PC-9 (cell line): ENCODE data around the gene PGAP3. TPM values are rescaled to one million over a fixed set of nuclear protein-coding genes. Genes with fewer than 3 reads are reported as not detected.

Experiments
- BruUV-seq: library from RNA; stranded (reverse); fragments of 400-500 nt; replicated peaks from 2 replicates; lab custom pipeline; 2021; lab: Mats Ljungman, UMichigan
- CTCF ChIA-PET: fragments of 300-600 bp; sonication (Branson Sonifier 250); formaldehyde crosslinking; loops from one replicate; lab custom pipeline; 2022; ENCODE audit warnings: antibody characterized with exemption; lab: Charles Lee
- POLR2A ChIA-PET: fragments of 300-600 bp; sonication (Branson Sonifier 250); formaldehyde crosslinking; loops from one replicate; lab custom pipeline; 2022; ENCODE audit warnings: antibody characterized with exemption; ENCODE audit not compliant: unreplicated experiment; lab: Charles Lee
- DNase-seq, 2 experiments: peaks; one replicate each; pipeline versions ENCODE4 v3.0.0 to v3.0.0-alpha.2; 2015 to 2022; ENCODE audit warnings: mixed read lengths in 1 of 2
- H2AFZ ChIP-seq: fragments of 200-600 bp; sonication (generic); 2 replicates; pipeline ENCODE4 v1.8.1; 2017; ENCODE audit warnings: antibody characterized with exemption
- H3F3A ChIP-seq: fragments of 200-600 bp; sonication (generic); 2 replicates; pipeline ENCODE4 v1.8.1; 2017; ENCODE audit warnings: antibody characterized with exemption, mild to moderate bottlenecking, low read depth; ENCODE audit not compliant: insufficient read depth
- H3K27ac ChIP-seq: fragments of 200-600 bp; sonication (generic); 2 replicates; pipeline ENCODE4 v1.6.1; 2016; ENCODE audit warnings: mixed run types
- H3K27me3 ChIP-seq: fragments of 200-600 bp; sonication (generic); 2 replicates; pipeline ENCODE4 v1.6.1; 2016; ENCODE audit warnings: low read depth, mixed run types; ENCODE audit not compliant: insufficient read depth
- H3K36me3 ChIP-seq: fragments of 200-600 bp; sonication (generic); 2 replicates; pipeline ENCODE4 v1.6.1; 2016; ENCODE audit warnings: low read depth, mixed run types
- H3K4me1 ChIP-seq: fragments of 200-600 bp; sonication (generic); replicated peaks from 2 replicates; pipeline ENCODE4 v1.6.1; 2016; ENCODE audit warnings: mixed run types; ENCODE audit not compliant: insufficient read depth
- H3K4me2 ChIP-seq: fragments of 200-600 bp; sonication (generic); 2 replicates; pipeline ENCODE4 v1.6.1; 2017; ENCODE audit warnings: mixed run types
- H3K4me3 ChIP-seq: fragments of 200-600 bp; sonication (generic); 2 replicates; pipeline ENCODE4 v1.6.1; 2016; ENCODE audit warnings: mixed run types
- H3K79me2 ChIP-seq: fragments of 200-600 bp; sonication (generic); 2 replicates; pipeline ENCODE4 v1.6.1; 2017; ENCODE audit warnings: low read depth, mixed run types
- H3K9me2 ChIP-seq: fragments of 200-600 bp; sonication (generic); 2 replicates; pipeline ENCODE4 v1.8.1; 2017; ENCODE audit warnings: mild to moderate bottlenecking; ENCODE audit not compliant: insufficient read depth
- H3K9me3 ChIP-seq: fragments of 200-600 bp; sonication (generic); 2 replicates; pipeline ENCODE4 v1.8.1; 2016; ENCODE audit warnings: low read depth; ENCODE audit not compliant: insufficient read depth
- H4K20me1 ChIP-seq: fragments of 200-600 bp; sonication (generic); 2 replicates; pipeline ENCODE4 v1.8.1; 2017; ENCODE audit not compliant: insufficient read depth
- EZH2 ChIP-seq: fragments of 200-600 bp; sonication (generic); IDR thresholded peaks from 2 replicates; pipeline ENCODE4 v1.8.0; 2017; ENCODE audit warnings: antibody characterized with exemption, low read depth
- intact Hi-C: fragments of 100-400 bp; cut with micrococcal nuclease; formaldehyde crosslinking; loops from one replicate; pipeline ENCODE4 v1.10.0; 2022; ENCODE audit not compliant: unreplicated experiment
- total RNA-seq: library from RNA; stranded (reverse); gene quantifications from 2 replicates; pipeline ENCODE4 v1.2.3, GENCODE V29; 2021
- TF ChIP-seq, protein P1 (sequence below): fragments of 200-600 bp; sonication (generic); conservative IDR thresholded peaks from 2 replicates; pipeline ENCODE4 v1.6.1; 2017; ENCODE audit warnings: mixed run types, antibody characterized with exemption, mild to moderate bottlenecking, moderate library complexity

PGAP3 gene
- total RNA-seq, 1 experiment from 2014 or later = 15.0 TPM

DNA sequence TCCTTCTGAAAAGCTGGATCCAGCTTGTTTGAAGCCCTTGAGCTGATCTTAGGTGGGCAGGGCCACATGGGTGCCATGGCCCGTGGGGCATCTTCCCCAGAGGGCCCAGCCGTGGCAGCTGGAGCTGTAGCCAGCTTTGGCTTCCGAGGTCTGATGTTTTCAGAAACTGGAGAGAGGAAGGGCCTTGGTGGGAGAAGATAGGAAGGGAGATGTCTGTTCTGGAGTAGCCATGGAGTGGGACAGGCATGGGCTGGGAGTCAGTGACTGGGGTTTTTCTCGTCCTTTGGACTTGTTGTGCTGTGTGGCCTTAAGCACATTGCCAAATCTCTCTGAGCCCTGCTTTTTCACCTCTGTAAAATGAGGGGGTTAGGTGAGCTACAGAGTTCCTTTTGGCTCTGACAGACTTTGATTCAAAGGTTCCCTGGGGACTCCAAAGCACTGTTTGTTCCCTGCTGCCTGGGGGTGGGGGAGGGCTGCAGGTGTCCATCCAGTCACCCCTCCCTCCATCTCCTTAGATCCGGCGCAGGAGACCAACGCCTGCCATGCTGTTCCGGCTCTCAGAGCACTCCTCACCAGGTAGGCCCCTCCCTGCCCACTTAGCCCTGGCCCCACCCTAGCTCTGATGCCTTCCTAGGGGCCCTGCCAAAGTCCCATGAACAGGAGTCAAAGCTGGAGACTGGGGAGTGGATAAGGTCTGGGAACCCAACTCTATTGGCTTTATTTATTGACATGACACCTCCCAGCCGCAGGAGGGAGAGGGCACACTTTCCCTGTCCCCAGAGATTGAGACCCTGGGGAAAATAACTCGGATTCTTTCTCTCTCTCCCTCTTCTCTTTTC lies 59.0 kb downstream of the PGAP3 start:
- no peaks in the 10 kb centered on the region for H3K9me3 ChIP-seq
- no peak overlapping the region for H3K4me2 ChIP-seq
- H3K4me1 ChIP-seq = peaks cover 25% of the 10 kb centered on the region
- DNase-seq = no peak
- TF ChIP-seq, protein P1, sequence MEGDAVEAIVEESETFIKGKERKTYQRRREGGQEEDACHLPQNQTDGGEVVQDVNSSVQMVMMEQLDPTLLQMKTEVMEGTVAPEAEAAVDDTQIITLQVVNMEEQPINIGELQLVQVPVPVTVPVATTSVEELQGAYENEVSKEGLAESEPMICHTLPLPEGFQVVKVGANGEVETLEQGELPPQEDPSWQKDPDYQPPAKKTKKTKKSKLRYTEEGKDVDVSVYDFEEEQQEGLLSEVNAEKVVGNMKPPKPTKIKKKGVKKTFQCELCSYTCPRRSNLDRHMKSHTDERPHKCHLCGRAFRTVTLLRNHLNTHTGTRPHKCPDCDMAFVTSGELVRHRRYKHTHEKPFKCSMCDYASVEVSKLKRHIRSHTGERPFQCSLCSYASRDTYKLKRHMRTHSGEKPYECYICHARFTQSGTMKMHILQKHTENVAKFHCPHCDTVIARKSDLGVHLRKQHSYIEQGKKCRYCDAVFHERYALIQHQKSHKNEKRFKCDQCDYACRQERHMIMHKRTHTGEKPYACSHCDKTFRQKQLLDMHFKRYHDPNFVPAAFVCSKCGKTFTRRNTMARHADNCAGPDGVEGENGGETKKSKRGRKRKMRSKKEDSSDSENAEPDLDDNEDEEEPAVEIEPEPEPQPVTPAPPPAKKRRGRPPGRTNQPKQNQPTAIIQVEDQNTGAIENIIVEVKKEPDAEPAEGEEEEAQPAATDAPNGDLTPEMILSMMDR = no peak
- TF ChIP-seq EZH2 = no peak
- H3K79me2 ChIP-seq = no peaks in the 10 kb centered on the region
- POLR2A ChIA-PET = no interaction called here
- H3K27ac ChIP-seq = no peak overlapping the region
- H3K27me3 ChIP-seq = no peaks in the 10 kb centered on the region
- no peak overlapping the region for H2AFZ ChIP-seq
- H3K9me2 ChIP-seq = no peaks in the 10 kb centered on the region
- H3K4me3 ChIP-seq = no peak overlapping the region
- CTCF ChIA-PET = no interaction called here
- peaks cover 9% of the 10 kb centered on the region; the same call in 1 of the 2 replicates for H3F3A ChIP-seq
- BruUV-seq = no TSS peak
- no peaks in the 10 kb centered on the region for H4K20me1 ChIP-seq
- intact Hi-C loops = no loop called here
- H3K36me3 ChIP-seq = no peaks in the 10 kb centered on the region

DNA sequence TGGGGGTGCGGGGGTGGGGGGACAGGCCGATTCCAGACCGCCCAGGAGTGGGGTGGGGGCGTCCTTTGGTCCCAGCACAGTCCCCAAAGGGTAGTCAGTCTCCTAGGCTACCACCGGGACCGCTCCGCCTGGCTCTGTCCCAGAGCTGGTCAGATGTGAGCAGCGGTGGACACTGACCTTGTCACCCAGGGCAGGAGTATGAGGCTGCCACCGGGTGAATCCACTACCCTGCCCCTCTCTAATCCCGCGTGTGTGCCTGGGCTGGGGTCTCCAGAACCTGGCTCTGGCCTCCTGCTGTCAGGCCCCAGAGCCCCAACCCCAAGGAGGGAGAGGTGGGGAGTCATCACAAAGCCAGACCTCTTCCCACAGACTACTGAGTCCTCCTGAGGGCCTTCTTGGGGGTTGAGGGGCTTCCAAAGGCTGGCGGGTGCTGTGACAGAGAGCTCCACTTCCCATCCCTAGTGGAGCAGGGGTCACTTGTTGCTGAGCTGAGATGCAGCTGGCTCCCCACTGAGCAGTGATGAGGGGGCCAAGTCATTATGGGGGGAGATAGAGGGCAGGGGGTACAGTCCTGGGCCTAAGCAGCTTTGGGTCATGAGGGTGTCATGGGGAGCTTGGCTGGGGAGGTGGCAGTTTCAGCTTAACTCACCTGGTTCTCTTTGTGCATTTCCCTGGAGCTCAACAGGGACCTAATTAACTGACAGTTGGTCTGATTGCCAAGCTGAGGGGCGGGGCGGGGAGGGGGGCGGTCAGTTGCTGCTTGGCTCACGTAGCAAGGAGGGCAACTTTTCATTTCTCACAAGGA lies 59.9 kb downstream of the PGAP3 start:
- Histone ChIP-seq H3K36me3 (no peaks in the 10 kb centered on the region), H3K9me2 (no peaks in the 10 kb centered on the region), H2AFZ (no peak overlapping the region), H3K4me2 (no peak overlapping the region), H3K27ac (no peak overlapping the region), H3F3A (peaks cover 14% of the 10 kb centered on the region; the same call in 1 of the 2 replicates), H3K4me1 (peaks cover 34% of the 10 kb centered on the region), H3K4me3 (no peak overlapping the region), H3K27me3 (no peaks in the 10 kb centered on the region), H4K20me1 (no peaks in the 10 kb centered on the region), H3K9me3 (no peaks in the 10 kb centered on the region), H3K79me2 (no peaks in the 10 kb centered on the region)
- no TSS peak for BruUV-seq
- ChIA-PET POLR2A (interaction anchor here (0.6 kb wide), 2 partner anchors 7 to 368 kb away, joined by 4 read pairs; no protein-coding TSS in a partner anchor), CTCF (interaction anchor here (0.7 kb wide), 1 partner anchor 412 kb away, joined by 11 read pairs; no protein-coding TSS in a partner anchor)
- DNase-seq = no peak
- intact Hi-C loops = no loop called here
- no peak for TF ChIP-seq EZH2
- TF ChIP-seq, protein P1 = no peak

DNA sequence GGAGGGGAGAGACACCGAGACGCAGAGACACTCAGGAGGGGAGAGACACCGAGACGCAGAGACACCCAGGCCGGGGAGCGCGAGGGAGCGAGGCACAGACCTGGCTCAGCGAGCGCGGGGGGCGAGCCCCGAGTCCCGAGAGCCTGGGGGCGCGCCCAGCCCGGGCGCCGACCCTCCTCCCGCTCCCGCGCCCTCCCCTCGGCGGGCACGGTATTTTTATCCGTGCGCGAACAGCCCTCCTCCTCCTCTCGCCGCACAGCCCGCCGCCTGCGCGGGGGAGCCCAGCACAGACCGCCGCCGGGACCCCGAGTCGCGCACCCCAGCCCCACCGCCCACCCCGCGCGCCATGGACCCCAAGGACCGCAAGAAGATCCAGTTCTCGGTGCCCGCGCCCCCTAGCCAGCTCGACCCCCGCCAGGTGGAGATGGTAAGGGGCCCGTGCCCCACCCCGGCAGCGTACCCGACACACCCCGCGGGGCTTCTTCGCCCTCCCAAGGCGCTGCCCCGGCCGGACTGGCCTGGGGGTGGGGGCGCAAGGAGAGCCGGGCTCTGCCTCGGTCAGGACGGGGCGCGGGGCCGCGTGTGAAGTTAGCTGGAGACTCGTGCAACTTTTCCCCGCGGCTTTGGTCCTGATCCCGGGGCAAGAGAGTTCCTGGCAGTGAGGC lies 60.7 kb downstream of the PGAP3 start:
- H3K4me1 ChIP-seq = peaks cover 26% of the 10 kb centered on the region
- ChIA-PET POLR2A (no interaction called here), CTCF (interaction anchor here (0.7 kb wide), 1 partner anchor 411 kb away, joined by 11 read pairs; no protein-coding TSS in a partner anchor)
- H3K27ac ChIP-seq = no peak overlapping the region
- no peaks in the 10 kb centered on the region for H3K79me2 ChIP-seq
- no TSS peak for BruUV-seq
- no peaks in the 10 kb centered on the region for H3K9me3 ChIP-seq
- no peak overlapping the region for H3K4me3 ChIP-seq
- intact Hi-C loops = no loop called here
- H3K36me3 ChIP-seq = no peaks in the 10 kb centered on the region
- H3F3A ChIP-seq = peaks cover 22% of the 10 kb centered on the region; the same call in 1 of the 2 replicates
- H3K27me3 ChIP-seq = no peaks in the 10 kb centered on the region
- H3K4me2 ChIP-seq = no peak overlapping the region
- TF ChIP-seq EZH2 = no peak
- TF ChIP-seq, protein P1 = no peak
- H4K20me1 ChIP-seq = no peaks in the 10 kb centered on the region
- H3K9me2 ChIP-seq = no peaks in the 10 kb centered on the region
- no peak for DNase-seq
- no peak overlapping the region for H2AFZ ChIP-seq
